ENCODE results near the gene ADGRG4.

ADGRG4 gene

DNA sequence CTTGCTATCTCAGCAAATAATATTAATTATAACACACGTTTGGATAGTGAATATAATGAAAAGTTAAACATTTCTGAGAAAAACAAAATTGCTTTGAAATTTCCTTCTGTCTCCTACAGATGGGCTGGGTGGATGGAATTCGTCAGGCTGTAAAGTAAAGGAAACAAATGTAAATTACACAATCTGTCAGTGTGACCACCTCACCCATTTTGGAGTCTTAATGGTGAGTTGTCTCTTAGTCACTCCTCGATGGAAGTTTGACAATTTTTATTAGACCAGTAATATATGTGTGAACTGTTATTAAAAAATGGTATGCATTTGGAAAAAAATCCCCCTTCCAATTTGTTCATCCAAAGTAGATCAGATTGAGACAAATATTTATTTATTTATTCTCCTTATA, 94.5 kb downstream of the ADGRG4 start:
- H3K27me3 ChIP-seq (ENCODE audit: insufficient read depth, poor library complexity, severe bottlenecking): no peaks in the 10 kb centered on the region
- no peak overlapping the region for H3K4me3 ChIP-seq (replicated peaks; ENCODE audit: insufficient read depth, low read length)
- TF ChIP-seq POLR2AphosphoS5 (IDR thresholded peaks at IDR 0.05; ENCODE audit: low read depth) (no peak), GABPA (IDR thresholded peaks at IDR 0.05; ENCODE audit: low read depth) (no peak), SPI1 (IDR thresholded peaks at IDR 0.05; ENCODE audit: borderline replicate concordance, low read depth) (no peak)
- TF ChIP-seq, protein P1, sequence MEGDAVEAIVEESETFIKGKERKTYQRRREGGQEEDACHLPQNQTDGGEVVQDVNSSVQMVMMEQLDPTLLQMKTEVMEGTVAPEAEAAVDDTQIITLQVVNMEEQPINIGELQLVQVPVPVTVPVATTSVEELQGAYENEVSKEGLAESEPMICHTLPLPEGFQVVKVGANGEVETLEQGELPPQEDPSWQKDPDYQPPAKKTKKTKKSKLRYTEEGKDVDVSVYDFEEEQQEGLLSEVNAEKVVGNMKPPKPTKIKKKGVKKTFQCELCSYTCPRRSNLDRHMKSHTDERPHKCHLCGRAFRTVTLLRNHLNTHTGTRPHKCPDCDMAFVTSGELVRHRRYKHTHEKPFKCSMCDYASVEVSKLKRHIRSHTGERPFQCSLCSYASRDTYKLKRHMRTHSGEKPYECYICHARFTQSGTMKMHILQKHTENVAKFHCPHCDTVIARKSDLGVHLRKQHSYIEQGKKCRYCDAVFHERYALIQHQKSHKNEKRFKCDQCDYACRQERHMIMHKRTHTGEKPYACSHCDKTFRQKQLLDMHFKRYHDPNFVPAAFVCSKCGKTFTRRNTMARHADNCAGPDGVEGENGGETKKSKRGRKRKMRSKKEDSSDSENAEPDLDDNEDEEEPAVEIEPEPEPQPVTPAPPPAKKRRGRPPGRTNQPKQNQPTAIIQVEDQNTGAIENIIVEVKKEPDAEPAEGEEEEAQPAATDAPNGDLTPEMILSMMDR (IDR thresholded peaks at IDR 0.05; ENCODE audit: insufficient read depth, low read length): no peak
- TF ChIP-seq, protein P2, sequence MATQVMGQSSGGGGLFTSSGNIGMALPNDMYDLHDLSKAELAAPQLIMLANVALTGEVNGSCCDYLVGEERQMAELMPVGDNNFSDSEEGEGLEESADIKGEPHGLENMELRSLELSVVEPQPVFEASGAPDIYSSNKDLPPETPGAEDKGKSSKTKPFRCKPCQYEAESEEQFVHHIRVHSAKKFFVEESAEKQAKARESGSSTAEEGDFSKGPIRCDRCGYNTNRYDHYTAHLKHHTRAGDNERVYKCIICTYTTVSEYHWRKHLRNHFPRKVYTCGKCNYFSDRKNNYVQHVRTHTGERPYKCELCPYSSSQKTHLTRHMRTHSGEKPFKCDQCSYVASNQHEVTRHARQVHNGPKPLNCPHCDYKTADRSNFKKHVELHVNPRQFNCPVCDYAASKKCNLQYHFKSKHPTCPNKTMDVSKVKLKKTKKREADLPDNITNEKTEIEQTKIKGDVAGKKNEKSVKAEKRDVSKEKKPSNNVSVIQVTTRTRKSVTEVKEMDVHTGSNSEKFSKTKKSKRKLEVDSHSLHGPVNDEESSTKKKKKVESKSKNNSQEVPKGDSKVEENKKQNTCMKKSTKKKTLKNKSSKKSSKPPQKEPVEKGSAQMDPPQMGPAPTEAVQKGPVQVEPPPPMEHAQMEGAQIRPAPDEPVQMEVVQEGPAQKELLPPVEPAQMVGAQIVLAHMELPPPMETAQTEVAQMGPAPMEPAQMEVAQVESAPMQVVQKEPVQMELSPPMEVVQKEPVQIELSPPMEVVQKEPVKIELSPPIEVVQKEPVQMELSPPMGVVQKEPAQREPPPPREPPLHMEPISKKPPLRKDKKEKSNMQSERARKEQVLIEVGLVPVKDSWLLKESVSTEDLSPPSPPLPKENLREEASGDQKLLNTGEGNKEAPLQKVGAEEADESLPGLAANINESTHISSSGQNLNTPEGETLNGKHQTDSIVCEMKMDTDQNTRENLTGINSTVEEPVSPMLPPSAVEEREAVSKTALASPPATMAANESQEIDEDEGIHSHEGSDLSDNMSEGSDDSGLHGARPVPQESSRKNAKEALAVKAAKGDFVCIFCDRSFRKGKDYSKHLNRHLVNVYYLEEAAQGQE (IDR thresholded peaks at IDR 0.05; ENCODE audit: insufficient replicate concordance, low read depth): no peak
- no peak overlapping the region for H3K27ac ChIP-seq (replicated peaks)
- DNase-seq (ENCODE audit: low read depth in 1 of 2, low spot score in 1 of 2): no peak

DNA sequence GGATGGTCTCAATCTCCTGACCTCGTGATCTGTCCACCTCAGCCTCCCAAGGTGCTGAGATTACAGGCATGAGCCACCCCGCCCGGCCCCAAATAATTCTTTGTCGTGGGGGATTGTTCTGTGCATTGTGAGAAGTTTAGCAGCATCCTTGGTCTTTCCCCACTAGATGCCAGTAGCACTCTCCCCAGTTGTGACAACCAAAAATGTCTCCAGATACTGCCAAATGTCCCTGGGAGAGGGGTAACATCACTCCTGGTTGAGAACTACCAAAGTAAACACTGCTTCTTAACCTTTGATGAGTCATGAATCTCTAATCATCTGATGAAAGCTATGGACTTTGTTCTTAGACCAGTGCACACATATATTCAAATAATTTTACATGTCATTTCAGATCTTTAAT, 96.2 kb downstream of the ADGRG4 start:
- TF ChIP-seq, protein P1 (IDR thresholded peaks at IDR 0.05; ENCODE audit: insufficient read depth, low read length): no peak
- TF ChIP-seq, protein P2 (IDR thresholded peaks at IDR 0.05; ENCODE audit: insufficient replicate concordance, low read depth): no peak
- TF ChIP-seq POLR2AphosphoS5 (IDR thresholded peaks at IDR 0.05; ENCODE audit: low read depth) (no peak), GABPA (IDR thresholded peaks at IDR 0.05; ENCODE audit: low read depth) (no peak), SPI1 (IDR thresholded peaks at IDR 0.05; ENCODE audit: borderline replicate concordance, low read depth) (no peak)
- Histone ChIP-seq H3K27ac (replicated peaks) (no peak overlapping the region), H3K4me3 (replicated peaks; ENCODE audit: insufficient read depth, low read length) (no peak overlapping the region), H3K27me3 (ENCODE audit: insufficient read depth, poor library complexity, severe bottlenecking) (no peaks in the 10 kb centered on the region)
- DNase-seq (ENCODE audit: low read depth in 1 of 2, low spot score in 1 of 2): no peak

DNA sequence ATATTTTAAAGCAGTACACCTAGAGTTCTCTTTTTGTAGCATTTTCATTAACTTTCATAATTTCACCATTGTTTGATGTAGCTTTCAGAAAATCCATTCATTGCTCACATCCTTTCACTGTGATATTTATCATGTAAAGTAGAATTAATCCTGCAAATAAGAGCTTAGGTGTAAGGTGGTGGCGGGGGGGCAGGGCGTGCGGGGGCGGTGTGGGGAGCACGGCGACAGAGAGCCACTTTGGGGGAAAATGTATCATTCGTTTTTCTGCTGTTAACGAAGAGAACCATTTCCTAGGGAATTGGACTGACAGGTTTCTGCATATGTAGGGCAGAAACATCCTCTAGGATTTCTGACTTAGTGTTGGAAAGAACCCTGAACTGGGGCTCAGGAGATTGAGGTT, 104.4 kb downstream of the ADGRG4 start:
- H3K27ac ChIP-seq (replicated peaks): no peak overlapping the region
- no peak for DNase-seq (ENCODE audit: low read depth in 1 of 2, low spot score in 1 of 2)

More for the DNA sequence above, 104.4 kb downstream of the ADGRG4 start:
- Histone ChIP-seq H3K27me3 (ENCODE audit: insufficient read depth, poor library complexity, severe bottlenecking) (no peaks in the 10 kb centered on the region), H3K4me3 (replicated peaks; ENCODE audit: insufficient read depth, low read length) (no peak overlapping the region)
- TF ChIP-seq, protein P1 (IDR thresholded peaks at IDR 0.05; ENCODE audit: insufficient read depth, low read length): no peak
- TF ChIP-seq GABPA (IDR thresholded peaks at IDR 0.05; ENCODE audit: low read depth) (no peak), POLR2AphosphoS5 (IDR thresholded peaks at IDR 0.05; ENCODE audit: low read depth) (no peak), SPI1 (IDR thresholded peaks at IDR 0.05; ENCODE audit: borderline replicate concordance, low read depth) (no peak)
- TF ChIP-seq, protein P2 (IDR thresholded peaks at IDR 0.05; ENCODE audit: insufficient replicate concordance, low read depth): no peak

Measured in HL-60 (cell line).